ENCODE data around the gene FGD4.

DNA sequence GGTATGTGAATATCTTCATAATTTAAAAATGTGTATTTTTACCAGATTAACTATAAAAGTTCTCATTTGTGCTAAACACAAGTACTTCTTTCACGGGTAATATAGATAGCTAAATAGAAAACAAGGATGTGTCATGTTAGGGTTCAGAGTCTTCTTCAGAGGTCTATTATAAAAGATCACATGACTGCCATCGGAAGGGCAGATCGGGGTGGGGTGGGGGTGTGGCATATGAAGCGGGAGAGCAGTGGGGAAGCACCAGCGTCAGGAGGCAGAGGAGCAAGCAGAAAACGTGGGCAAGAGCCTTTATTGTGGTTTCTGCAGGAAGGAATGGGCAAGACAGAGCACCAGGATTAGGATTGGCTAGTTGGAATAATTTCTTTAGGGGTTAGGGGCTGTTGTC, 216.1 kb downstream of the FGD4 start:
- no peak for TF ChIP-seq POLR2A (IDR thresholded peaks at IDR 0.05)
- TF ChIP-seq CTCF (IDR thresholded peaks at IDR 0.05) = no peak
- no peak for TF ChIP-seq EP300 (IDR thresholded peaks at IDR 0.05)
